ENCODE data around the gene AURKB. TPM values are rescaled to one million over a fixed set of nuclear protein-coding genes. Genes with fewer than 3 reads are reported as not detected.

The AURKB gene
- polyA plus RNA-seq, 1 donor from 2014 or later: 0.84 TPM

GRCh38 chr17:8187517-8188262 lies 22.7 kb downstream of the AURKB start:
- peak; percentile 42 for TF ChIP-seq SMC3 (conservative IDR thresholded peaks at IDR 0.05; ENCODE audit: poor library complexity)
- peak; percentile 16 for TF ChIP-seq REST (IDR thresholded peaks at IDR 0.05; ENCODE audit: borderline replicate concordance)
- no peak for TF ChIP-seq TAF1 (IDR thresholded peaks at IDR 0.05; ENCODE audit: low read depth)
- peak; percentile 66 for TF ChIP-seq MXI1 (conservative IDR thresholded peaks at IDR 0.05; ENCODE audit: poor library complexity, severe bottlenecking)
- TF ChIP-seq EP300 (conservative IDR thresholded peaks at IDR 0.05; ENCODE audit: poor library complexity, severe bottlenecking): peak; percentile 24
- Histone ChIP-seq H3K79me2 (replicated peaks; ENCODE audit: insufficient read depth, low read length) (no peaks in the 10 kb centered on the region), H3F3A (ENCODE audit: insufficient read depth, low read length, poor library complexity, severe bottlenecking) (peaks cover 17% of the 10 kb centered on the region), H2AFZ (ENCODE audit: low read depth, low read length) (no peak overlapping the region), H3K9me3 (ENCODE audit: low read length) (no peaks in the 10 kb centered on the region), H3K27ac (ENCODE audit: low read length) (peak overlapping the region; percentile 87), H3K4me2 (ENCODE audit: low read length) (peak overlapping the region; percentile 77), H3K27me3 (ENCODE audit: insufficient read depth, low read depth, low read length) (no peaks in the 10 kb centered on the region), H3K9me2 (ENCODE audit: insufficient read depth, low read length) (no peaks in the 10 kb centered on the region), H4K20me1 (ENCODE audit: insufficient read depth) (peaks cover 3% of the 10 kb centered on the region), H3K9ac (ENCODE audit: low read length) (peak overlapping the region; percentile 88), H3K4me3 (ENCODE audit: low read length) (peak overlapping the region; percentile 100), H3K36me3 (ENCODE audit: insufficient read depth, low read length) (no peaks in the 10 kb centered on the region)

GRCh38 chr17:8186787-8187516 lies 23.4 kb downstream of the AURKB start:
- no peaks in the 10 kb centered on the region for H3K9me3 ChIP-seq (ENCODE audit: low read length)
- H3K36me3 ChIP-seq (ENCODE audit: insufficient read depth, low read length): no peaks in the 10 kb centered on the region
- peak overlapping the region; percentile 100 for H3K4me3 ChIP-seq (ENCODE audit: low read length)
- peaks cover 3% of the 10 kb centered on the region for H4K20me1 ChIP-seq (ENCODE audit: insufficient read depth)
- H3F3A ChIP-seq (ENCODE audit: insufficient read depth, low read length, poor library complexity, severe bottlenecking): peaks cover 13% of the 10 kb centered on the region
- no peaks in the 10 kb centered on the region for H3K79me2 ChIP-seq (replicated peaks; ENCODE audit: insufficient read depth, low read length)
- no peaks in the 10 kb centered on the region for H3K27me3 ChIP-seq (ENCODE audit: insufficient read depth, low read depth, low read length)
- H2AFZ ChIP-seq (ENCODE audit: low read depth, low read length): peak overlapping the region; percentile 45
- peak overlapping the region; percentile 77 for H3K4me2 ChIP-seq (ENCODE audit: low read length)
- peak overlapping the region; percentile 87 for H3K27ac ChIP-seq (ENCODE audit: low read length)
- TF ChIP-seq EP300 (conservative IDR thresholded peaks at IDR 0.05; ENCODE audit: poor library complexity, severe bottlenecking): no peak
- peak; percentile 22 for TF ChIP-seq POLR2AphosphoS5 (IDR thresholded peaks at IDR 0.05)
- TF ChIP-seq TAF1 (IDR thresholded peaks at IDR 0.05; ENCODE audit: low read depth): no peak
- TF ChIP-seq REST (IDR thresholded peaks at IDR 0.05; ENCODE audit: borderline replicate concordance): no peak
- TF ChIP-seq SMC3 (conservative IDR thresholded peaks at IDR 0.05; ENCODE audit: poor library complexity): peak; percentile 64
- peak; percentile 62 for TF ChIP-seq RAD21 (conservative IDR thresholded peaks at IDR 0.05)
- TF ChIP-seq CTCF (IDR thresholded peaks at IDR 0.05; ENCODE audit: poor library complexity, severe bottlenecking): peak; percentile 71
- no peak for TF ChIP-seq EZH2 (IDR thresholded peaks at IDR 0.05; ENCODE audit: borderline replicate concordance, insufficient read depth, low read length, poor library complexity, severe bottlenecking)
- TF ChIP-seq MXI1 (conservative IDR thresholded peaks at IDR 0.05; ENCODE audit: poor library complexity, severe bottlenecking): no peak
- H3K9ac ChIP-seq (ENCODE audit: low read length): peak overlapping the region; percentile 77
- no peaks in the 10 kb centered on the region for H3K9me2 ChIP-seq (ENCODE audit: insufficient read depth, low read length)
